MV-4-11 (cell line): ENCODE data around the gene PEAK3.

Experiments used
- DNase-seq: peaks from one replicate; lab custom pipeline; 2025; lab: John Stamatoyannopoulos, UW

Gene PEAK3

GRCh38 chr19:2270423-2271233 is 11.3 kb downstream of the PEAK3 start:
- DNase-seq = peak; percentile 97

DNA sequence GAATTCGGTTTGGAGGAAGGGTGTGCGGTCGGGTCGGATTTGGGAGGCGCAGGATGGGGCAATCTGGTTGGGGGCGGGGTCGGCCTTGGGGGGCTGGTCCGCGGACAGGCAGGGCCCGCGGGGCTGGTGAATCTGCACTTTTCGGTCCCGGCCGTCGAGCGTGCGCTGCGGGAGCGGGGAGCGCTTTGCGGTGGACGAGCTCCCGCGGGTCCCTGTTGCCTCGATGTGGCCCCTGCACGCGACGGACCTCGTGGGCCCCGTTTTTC is 11.9 kb downstream of the PEAK3 start:
- no peak for DNase-seq

DNA sequence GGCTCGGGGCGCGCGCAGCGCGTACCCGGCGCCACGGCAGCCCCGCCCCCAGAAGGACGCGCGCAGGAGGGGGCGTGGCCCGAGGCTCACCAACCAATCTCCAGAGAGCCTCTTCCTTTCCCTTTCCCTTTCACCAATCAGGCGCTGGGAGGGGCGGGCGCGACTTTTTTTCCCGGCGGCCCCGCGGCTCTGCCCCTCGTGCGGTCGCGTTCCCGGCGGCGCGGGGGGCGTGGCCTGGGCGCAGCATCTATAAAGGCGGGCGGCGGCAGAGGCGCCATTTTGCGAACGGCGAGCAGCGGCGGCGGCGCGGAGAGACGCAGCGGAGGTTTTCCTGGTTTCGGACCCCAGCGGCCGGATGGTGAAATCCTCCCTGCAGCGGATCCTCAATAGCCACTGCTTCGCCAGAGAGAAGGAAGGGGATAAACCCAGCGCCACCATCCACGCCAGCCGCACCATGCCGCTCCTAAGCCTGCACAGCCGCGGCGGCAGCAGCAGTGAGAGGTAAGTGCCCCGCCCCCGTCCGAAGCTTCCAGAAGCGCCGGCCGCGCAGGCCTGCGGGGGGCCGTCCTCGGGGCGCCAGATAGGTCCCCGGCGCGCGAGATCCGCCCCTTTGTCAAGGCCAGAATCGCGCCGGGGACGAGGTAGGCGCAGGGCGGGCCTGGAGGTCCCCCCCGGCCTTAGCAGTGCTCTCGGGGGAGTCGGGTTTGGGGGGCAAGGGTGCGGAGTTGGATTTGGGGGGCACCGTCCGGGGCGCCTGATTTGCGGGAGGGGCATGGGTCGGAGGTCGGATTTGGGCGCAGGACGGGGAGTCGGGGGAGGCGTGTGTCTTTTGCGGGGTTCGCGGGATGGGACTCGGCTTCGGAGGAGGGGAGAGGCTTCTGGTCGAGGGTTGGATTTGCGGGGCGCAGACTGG is 12.5 kb downstream of the PEAK3 start:
- DNase-seq = peak; percentile 96

DNA sequence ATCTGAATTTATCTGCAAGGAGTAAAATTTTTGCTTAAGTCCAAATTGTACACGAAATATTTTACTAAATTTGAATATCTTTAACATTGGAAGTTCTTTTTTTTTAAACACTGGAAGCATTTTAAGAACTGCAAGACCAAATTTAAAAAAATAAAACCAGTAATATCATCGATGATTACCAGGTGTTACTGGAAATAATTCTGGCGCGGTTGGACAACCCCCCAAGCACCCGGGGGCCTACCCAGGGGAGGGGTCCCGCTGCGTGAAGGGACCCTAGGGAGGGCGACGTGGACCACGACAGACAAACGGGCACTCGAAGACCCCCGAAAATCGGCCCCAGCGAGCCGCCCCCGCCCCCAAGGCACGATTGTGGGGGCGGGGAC is 13.1 kb downstream of the PEAK3 start:
- no peak for DNase-seq

- DNase-seq = no peak
These were observed 13.5 kb downstream of the PEAK3 start for GRCh38 chr19:2268480-2268830.

GRCh38 chr19:2266183-2266993 is 15.6 kb downstream of the PEAK3 start:
- DNase-seq = peak; percentile 97

GRCh38 chr19:2261438-2262172 is 20.4 kb downstream of the PEAK3 start:
- DNase-seq = peak; percentile 31

DNA sequence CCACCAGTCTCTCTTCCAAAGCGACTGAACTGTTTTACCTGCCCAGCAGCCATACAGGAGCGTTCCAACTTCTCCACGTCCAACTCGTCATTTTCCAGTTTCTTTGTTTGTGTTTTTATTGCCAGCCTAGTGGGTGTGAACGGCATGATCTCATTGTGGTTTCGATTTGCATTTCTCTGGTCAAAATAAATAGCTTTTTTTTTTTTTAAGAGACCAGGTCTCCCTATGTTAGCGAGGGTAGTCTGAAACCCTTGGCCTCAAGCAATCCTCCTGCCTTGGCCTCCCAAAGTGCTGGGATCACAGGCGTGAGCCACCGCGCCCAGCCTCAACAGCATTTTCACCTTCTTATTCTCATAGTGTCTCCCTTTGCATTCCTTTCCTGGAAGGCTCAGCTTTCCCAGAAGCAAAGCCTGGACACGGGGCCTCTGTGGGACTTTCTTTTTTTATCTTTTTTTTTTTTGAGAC is 21.6 kb downstream of the PEAK3 start:
- DNase-seq = no peak

DNA sequence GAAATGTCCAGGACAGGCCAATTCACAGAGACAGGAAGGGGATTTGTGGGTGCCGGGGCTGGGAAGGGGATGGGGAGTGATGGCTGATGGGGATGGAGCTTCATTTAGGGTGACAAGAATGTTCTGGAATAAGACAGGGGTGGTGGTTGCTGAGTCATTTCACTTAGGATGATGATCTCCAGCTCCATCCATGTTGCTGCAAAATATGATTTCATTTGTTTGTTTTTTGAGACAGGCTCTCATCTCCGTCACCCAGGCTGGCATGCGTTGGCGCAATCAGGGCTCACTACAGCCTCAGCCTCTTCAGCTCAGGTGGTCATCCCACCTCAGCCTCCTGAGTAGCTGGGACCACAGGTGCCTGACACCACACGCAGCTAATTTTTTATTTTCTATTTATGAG is 22.6 kb downstream of the PEAK3 start:
- no peak for DNase-seq

DNA sequence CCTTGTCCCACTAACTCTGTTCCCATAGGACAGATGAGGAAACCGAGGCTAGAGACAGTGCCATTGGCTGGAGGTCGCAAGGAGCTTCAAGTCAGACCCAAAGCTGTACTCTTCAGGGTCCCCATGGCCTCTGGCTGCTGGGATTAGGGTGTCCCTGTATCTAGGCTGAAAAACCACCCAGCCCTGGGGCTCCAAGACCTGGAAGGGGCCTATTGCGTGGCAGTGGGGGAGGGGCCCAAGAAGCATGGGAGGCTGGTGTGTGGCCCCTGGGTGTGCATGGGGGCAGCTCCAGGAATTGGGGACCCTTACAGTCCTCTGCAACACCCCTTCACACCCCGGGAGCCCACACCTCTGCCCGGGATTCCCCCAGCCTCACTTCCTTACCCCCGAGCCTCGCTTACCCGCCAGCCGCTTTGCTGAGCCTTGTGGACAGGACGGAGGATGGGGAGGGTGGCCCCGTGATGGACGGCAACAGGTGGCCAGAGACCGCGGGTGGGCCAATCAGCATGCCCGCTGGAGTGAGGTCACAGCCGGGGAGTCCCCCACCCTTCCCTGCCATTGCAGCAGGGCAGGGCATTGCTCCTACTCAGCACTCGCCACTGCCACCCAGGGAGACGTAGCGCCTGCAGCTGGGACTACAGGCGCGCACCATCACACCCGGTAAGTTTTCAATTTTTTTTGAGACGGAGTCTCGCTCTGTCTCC is 25.8 kb downstream of the PEAK3 start, which contains the start of gene JSRP1:
TSS of gene JSRP1 (minus strand) at position 436 of the 704 bp plus-strand sequence. CDS start 1,103 bp downstream, outside the sequence.
- no peak for DNase-seq

- DNase-seq = no peak
These were observed 26.7 kb downstream of the PEAK3 start for GRCh38 chr19:2255112-2255845.

GRCh38 chr19:2254064-2254872 is 27.7 kb downstream of the PEAK3 start:
- no peak for DNase-seq

DNA sequence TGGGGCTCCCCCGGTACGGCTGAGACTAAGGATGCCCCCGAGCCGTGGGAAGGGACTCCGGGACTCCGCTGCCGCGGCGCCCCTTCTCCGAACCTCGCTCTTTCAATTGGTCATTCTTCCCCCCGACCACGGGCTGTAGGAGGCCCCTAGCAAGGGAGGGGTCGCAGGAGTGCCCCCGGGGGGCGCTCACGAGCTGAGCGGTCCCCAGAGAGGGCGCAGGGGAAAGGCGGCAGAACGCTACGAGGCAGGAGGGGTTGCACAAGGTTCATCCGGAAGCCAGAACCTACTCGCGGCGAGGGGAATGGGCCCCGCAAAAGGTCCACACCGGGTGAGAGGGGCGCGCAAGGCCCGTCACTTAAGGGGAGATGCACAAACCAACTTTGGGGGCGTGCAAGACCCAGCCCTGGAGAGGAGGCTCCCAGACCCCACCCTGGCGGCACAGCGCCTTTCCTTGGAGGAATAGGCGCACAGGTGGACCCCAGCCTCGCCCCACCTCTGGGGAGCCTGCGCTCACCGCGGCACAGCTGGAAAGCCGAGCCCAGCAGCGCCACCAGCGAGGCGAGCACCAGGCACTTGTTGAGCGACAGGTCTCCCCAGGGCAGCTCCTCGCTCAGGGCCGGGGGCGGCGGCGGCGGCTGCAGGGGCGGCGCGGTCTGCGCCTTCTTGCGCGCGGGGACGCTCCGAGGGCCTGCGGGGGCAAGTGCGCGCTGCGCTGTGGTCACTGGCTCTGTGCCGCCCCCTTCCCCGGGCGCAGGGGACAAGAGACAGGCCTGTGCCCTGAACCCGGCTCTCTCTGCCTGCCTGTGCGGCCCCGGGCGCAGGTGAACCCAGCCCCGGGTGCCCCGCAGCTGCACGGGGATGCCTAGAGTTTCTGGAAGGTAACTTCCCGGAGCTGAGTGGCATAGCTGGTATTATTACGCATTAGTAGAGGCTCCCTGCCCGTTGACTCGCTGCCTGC is 28.6 kb downstream of the PEAK3 start:
- DNase-seq = peak; percentile 33

GRCh38 chr19:2252797-2253105 is 29.2 kb downstream of the PEAK3 start:
- DNase-seq = no peak

GRCh38 chr19:2252055-2252796 is 29.7 kb downstream of the PEAK3 start:
- DNase-seq = no peak

- DNase-seq = no peak
These were observed 30.6 kb downstream of the PEAK3 start for GRCh38 chr19:2251106-2252054.

DNA sequence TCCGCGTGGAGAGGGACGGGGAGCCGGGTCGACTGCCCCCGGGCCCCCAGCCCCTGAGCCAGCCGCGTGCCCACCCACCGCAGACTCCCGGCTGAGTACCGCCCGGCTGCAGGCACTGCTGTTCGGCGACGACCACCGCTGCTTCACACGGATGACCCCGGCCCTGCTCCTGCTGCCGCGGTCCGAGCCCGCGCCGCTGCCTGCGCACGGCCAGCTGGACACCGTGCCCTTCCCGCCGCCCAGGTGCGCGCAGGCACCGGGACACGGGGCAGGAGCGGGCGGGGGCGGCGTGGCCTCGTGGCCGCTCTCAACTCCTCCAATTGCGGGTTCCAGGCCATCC is 31.2 kb downstream of the PEAK3 start:
- no peak for DNase-seq
